Right ventricle myocardium superior (tissue), 1 donor: ENCODE data around the gene MYMK. TPM values are rescaled to one million over a fixed set of nuclear protein-coding genes. Genes with fewer than 3 reads are reported as not detected.
"Not testable (repeated sequence)": the region's sequence is repeated elsewhere in the genome, so short reads cannot be mapped to it uniquely, and the experiment has no call there.

ENCODE experiments used
- ATAC-seq: fragments of 200-7000 bp; cut with Tn5 transposase; one replicate; pipeline ENCODE4 v1.9.1; 2020; ENCODE audit warnings: mild to moderate bottlenecking; ENCODE audit not compliant: poor library complexity
- DNase-seq: peaks from one replicate; pipeline ENCODE4 v3.0.0-alpha.2; 2020
- intact Hi-C: fragments of 100-400 bp; cut with DNase I; formaldehyde crosslinking; loops from one replicate; pipeline ENCODE4 v1.11.2; 2022
- long read RNA-seq: library from polyadenylated mRNA; unstranded; transcript quantifications from one replicate; pipeline ENCODE4 v2.0.0, GENCODE V29; 2021
- total RNA-seq: library from RNA; stranded (reverse); fragmentation: NEBNext Ultra II Directional; extraction: Animal tissue kit (Norgen Biotek cat#: 25700); gene quantifications from one replicate; pipeline ENCODE4 v1.2.1, GENCODE V29; 2021
- donor health status: DM: no; HTN: yes; CAD: no; lungs with severe emphysema.

The MYMK gene, protein sequence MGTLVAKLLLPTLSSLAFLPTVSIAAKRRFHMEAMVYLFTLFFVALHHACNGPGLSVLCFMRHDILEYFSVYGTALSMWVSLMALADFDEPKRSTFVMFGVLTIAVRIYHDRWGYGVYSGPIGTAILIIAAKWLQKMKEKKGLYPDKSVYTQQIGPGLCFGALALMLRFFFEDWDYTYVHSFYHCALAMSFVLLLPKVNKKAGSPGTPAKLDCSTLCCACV
- not detected for total RNA-seq
- long read RNA-seq: 0 reads

DNA sequence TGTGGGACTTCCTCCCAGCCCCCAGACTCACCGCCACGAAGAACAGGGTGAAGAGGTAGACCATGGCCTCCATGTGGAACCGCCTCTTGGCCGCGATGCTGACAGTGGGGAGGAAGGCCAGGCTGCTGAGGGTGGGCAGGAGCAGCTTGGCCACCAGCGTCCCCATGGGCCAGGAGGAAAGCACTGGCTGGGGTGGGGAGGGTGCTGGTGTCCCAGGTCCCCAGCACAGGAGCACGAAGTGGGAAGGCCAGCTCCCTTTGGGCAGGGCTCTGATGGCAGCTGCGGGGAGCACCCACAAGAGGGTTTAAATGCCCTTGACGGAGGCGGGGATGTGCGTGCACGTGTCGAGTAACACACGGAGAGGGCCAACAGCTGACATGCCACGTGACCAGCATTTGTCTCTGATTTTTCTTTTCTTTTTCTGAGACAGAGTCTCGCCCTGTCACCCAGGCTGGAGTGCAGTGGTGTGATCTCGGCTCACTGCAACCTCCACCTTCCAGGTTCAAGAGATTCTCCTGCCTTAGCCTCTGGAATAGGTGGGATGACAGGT lies at the start of gene MYMK:
MYMK (minus strand) TSS at position 281 of the 550 bp plus-strand sequence; CDS start at position 166, 115 bp downstream.
- DNase-seq: peak; percentile 16

DNA sequence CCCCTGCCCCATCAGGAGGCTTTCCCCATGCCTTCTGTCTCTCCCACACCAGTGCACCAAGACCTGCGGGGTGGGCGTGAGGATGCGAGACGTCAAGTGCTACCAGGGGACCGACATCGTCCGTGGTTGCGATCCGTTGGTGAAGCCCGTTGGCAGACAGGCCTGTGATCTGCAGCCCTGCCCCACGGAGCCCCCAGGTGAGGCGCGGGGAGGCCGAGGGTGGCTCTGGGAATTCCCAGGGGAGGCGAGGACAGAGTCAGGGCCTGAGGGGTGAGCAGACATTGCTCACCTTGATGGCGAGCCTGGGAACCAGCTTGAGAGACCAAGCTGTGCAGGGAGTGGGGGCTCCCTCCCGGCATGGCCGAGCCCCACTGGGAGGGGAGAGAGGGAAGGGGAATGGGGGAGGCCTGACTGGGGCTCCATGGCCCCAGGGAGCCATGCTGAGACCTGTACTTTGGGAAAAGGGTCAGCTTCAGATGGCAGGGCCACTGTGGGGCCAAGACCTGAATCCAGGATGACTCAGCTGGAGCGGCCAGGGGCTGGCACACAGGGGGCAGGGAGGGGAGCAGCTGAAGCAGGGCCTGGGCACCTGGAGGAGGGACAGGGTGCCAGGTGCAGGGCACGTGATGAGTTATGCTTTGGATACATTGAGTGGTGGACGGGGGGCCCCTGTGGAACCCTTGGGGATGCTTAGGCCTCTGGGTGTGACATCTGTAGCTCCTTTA lies 49.2 kb upstream of the MYMK start:
- no peak for ATAC-seq
- intact Hi-C loops: no loop called here
- no peak for DNase-seq

More for the DNA sequence above, at the start of gene MYMK:
- no peak for ATAC-seq
- intact Hi-C loops: no loop called here

DNA sequence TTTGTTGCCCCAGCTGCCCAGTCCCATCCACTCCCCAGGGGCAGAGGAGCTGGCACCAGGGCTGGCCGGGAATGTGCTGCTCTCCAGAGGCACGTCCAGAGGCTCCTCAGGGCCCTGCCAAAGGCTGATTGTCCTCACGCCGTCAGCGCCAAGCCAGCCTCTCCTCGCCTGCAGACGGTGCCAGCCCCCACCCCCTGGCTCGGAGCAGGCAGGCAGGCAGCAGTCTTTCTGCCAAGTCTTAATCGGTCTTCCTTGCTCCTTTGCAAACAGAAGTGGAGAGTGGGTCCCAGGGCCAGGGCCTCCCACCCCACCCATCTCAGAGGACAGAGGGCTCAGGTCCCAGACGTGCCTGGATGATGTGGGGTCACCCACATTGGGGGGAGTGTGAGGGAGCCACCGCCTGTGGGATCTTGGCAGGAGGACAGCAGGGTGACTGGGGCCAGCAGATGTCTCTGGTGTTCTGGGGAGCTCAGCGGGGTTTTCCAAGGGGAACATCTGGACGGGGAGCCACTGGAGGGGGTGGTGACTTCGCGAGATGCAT lies 48.1 kb upstream of the MYMK start:
- intact Hi-C loops: no loop called here
- peak; percentile 93 for ATAC-seq
- peak; percentile 89 for DNase-seq

DNA sequence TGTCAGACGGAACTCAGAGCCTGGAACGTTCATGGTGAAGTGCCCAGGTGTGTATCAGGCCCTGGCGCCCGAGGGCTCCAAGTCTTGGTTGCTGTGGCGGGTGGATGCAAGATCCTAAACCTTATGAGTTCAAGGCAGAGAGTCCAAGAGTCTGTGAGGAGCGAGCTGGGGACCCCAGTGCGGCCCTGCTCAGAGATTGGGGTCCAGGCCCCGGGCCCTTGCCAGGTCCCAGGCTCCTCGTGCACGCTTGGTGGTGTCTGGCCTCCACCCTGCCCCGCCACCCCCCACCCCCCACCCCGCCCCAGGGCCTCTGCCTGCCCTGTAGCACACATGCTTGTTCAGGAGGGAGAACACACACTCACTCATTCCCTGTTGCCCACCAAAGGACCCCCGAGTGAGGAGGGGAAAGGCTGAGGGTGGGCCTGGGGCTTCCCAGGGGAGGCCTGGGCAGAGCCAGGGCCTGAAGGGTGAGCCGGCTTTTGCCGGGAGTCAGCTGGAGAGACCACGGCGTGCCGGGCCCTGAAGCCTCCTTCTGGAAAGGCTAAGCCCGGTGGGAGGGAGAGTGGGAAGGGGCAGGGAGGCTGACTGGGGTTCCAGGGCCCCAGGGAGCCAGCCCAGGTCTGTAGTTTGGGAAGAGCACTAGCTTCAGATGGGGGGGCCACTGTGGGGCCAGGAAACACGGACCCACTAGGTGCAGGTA lies 47.3 kb upstream of the MYMK start:
- intact Hi-C loops: no loop called here
- ATAC-seq: no peak
- DNase-seq: no peak

DNA sequence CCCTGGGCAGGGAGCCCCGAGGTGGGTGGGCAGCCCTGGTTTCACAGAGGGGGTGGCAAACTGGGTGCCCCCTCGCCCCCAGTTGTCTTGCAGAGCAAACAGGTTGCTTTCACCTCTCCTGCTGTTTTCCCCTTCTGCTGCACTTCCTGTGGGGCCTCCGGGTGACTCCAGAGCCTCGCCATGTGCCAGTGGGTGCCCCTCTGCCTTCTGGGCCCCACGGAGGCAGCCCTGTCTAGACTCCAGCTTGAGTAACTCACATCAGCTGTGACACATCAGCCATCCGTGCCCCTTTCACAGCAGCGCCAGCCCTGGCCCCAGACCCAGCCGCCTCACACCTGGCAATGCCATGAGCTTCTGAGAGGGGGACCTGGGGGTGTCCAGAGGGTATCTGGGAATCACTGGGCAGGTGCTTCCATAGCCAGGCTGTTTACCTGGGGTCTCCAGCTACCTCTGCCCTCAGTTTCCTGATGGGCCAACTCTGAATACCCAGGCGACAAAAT lies 46.7 kb upstream of the MYMK start:
- no peak for DNase-seq
- intact Hi-C loops: no loop called here
- ATAC-seq: no peak

DNA sequence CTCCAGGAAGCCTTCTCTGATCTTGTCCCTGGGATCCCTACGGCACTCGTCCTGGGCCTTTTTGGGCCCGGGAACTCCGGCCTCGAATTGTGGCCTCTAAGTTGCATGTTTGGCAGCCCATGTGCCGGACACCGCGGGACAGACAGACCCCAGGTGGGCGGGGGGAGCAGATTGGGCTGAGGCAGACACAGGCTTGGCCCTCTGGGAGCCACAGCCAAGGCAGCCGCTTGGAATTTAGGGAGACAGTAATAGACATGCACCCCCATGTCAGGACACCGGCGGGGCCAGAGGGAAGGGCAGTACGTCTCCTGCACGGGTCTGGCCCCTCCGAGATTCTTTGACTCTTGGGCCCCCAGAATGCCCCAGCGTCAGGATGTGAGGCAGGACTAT lies 45.9 kb upstream of the MYMK start:
- DNase-seq: no peak
- intact Hi-C loops: no loop called here
- no peak for ATAC-seq

DNA sequence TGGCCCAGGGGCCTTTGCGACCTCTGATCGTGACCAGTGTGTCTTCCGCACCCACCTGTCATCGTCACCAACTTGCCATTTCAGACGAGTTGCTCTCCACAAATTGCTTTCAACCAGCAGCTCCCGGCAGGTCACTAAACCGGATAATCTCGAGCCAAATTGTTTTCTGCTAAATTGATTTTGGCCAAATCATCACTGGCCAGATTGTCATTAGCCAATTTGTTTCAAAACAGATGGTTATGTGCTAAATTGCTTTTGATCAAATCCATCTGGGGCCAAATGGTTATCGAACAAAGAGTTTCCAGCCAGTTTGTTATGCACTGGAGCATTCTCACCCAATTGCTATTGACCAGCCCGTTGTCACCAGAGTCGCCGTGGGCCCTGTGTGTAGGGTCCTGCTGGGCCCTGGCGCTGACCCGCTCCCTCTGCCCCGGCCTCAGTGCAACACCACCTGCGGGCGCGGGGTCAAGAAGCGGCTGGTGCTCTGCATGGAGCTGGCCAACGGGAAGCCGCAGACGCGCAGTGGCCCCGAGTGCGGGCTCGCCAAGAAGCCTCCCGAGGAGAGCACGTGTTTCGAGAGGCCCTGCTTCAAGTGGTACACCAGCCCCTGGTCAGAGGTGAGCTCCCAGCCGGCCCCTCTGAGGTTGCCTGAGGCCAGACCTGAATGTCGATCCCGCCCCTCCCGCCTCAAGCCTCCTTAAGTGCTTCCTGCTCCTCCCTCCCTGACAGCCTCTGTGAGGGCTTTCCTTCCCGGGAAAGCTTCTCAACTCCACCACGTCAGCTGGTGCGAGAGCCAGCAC lies 45.3 kb upstream of the MYMK start:
- intact Hi-C loops: no loop called here
- DNase-seq (no peak), ATAC-seq (no peak)

DNA sequence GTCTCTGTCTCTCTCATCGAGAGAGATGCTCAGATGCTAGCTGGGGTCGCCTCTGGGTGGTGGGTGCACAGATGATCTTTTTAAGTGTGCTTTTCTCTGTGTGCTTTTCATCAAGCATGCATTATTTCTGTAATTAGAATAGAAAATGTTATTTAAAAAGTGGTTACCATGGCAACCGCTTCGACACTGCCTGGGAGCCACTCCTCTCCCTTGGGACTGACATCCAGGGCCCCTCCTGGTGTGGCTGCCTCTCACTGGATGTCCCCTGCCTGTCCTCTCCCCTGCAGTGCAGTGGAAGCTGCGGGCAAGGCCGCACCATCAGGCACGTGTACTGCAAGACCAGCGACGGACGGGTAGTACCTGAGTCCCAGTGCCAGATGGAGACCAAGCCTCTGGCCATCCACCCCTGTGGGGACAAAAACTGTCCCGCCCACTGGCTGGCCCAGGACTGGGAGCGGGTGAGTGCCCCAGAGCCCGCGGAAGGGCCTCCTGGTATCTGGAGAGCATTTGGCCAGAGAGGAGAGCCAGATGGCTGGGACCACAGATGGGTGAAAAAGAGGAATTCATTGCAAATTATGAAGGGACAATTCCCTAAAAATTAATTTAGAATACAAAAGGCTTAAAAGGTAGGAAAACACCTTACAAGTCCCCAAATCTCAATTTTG lies 44.5 kb upstream of the MYMK start:
- ATAC-seq: no peak
- no peak for DNase-seq
- intact Hi-C loops: no loop called here

DNA sequence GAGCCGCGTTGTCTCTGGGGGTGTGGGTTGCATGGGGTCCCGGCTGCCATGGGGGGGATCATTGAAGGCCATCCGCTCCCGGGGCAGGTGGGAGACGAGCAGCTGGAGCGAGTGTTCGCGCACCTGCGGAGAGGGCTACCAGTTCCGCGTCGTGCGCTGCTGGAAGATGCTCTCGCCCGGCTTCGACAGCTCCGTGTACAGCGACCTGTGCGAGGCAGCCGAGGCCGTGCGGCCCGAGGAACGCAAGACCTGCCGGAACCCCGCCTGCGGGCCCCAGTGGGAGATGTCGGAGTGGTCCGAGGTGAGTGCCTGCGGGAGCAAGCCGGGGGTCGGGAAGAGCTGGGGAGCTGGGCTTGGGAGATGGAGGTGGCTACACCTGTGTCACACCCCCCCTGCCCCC lies 43.4 kb upstream of the MYMK start:
- DNase-seq (no peak), ATAC-seq (no peak)
- intact Hi-C loops: no loop called here

DNA sequence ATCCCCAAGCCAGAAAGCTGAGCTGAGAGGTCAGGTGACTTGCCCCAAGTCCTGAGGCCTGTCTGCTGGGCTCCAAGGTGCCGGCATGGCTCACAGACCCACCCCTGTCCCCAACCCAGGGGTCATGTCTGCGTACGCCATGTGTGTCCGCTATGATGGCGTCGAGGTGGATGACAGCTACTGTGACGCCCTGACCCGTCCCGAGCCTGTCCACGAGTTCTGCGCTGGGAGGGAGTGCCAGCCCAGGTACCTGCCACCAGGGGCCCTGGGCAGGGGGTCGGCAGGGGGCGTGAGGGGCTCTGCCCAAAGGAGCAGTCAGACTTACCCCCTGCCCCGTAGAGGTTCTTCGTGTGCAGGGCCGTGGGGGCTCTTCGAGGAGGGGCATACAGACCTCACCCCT lies 42.1 kb upstream of the MYMK start:
- DNase-seq (no peak), ATAC-seq (no peak)
- intact Hi-C loops: no loop called here

DNA sequence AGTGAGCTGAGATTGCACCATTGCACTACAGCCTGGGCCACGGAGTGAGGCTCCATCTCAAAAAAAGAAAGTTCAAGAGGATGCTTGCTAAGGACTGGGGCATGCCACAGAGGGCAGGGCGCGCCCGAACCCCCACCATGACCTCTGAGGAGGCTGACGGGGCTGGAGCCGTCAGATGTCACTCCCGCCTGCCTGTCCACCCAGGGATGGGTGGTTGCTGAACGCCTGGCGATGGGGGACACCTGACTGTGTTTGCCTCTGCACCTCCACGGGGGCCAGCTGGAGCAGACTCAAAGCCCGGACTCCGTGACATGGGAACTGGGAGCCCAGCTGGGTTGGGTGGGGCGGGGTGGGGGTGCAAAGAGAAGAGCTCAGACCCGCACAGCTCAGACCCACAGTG lies 41.6 kb upstream of the MYMK start:
- ATAC-seq (no peak), DNase-seq (no peak)
- intact Hi-C loops: no loop called here

DNA sequence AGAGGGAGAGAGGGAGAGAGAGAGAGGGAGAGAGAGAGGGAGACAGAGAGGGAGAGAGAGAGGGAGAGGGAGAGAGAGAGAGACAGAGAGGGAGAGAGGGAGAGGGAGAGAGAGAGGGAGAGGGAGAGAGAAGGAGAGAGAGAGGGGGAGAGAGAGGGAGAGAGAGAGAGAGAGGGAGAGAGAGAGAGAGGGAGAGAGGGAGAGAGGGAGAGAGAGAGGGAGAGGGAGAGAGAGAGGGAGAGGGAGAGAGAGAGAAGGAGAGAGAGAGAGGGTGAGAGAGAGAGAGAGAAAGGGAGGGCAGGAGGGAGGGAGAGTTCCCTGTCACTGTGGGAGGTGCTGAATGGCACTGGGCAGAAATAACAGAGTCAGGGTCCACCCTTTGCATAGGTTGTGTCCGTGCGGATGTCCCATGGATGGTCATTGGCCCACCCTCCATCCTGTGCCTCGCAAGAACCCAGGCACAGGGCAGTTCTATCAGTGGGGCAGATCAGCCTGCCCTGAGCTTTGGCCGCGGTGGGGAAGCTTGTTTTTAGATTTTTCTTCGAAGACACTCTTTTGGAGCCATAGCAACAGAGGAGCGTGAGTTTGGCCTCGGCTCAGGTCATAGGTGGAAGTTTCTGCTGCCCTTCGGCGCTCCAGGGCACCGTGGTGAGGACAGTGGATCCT lies 39.8 kb upstream of the MYMK start:
- intact Hi-C loops: no loop called here
- ATAC-seq: peak; percentile 7
- DNase-seq: no peak

DNA sequence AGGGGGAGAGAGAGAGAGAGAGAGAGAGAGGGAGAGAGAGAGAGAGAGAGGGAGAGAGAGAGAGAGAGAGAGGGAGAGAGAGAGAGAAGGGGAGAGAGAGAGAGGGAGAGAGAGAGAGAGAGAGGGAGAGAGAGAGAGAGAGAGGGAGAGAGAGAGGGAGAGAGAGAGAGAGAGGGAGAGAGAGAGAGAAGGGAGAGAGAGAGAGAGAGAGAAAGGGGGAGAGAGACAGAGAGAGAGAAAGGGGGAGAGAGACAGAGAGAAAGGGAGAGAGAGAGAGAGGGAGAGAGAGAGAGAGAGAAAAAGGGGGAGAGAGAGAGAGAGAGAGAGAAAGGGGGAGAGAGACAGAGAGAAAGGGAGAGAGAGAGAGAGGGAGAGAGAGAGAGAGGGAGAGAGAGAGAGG lies 39.1 kb upstream of the MYMK start:
- ATAC-seq, DNase-seq, intact Hi-C loops: not testable (repeated sequence)

DNA sequence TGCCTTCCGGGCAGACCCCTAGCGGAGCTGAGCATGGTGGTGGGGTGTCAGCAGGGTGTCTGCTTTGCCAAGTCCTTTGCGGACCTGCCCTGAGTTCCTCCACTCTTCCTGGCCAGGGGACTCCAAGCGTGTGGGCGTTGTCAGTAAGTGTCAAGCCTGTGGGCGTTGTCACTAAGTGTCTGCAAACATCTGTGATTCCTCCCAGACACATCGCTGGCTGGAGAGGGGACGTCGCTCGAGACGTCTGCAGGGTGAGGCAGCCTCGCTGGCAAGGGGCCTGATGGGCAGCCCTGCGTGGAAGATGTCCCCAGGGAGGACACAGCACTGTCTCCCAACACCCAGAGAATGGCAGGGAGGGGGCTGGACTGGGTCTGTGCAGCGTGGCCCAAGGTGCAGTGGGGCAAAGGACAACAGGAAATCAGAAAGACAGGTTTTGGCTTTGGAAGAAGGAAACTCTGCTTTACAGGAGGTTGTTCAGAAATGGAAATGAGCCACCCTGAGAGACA lies 38.6 kb upstream of the MYMK start:
- intact Hi-C loops: no loop called here
- ATAC-seq: peak; percentile 52
- peak; percentile 79 for DNase-seq

DNA sequence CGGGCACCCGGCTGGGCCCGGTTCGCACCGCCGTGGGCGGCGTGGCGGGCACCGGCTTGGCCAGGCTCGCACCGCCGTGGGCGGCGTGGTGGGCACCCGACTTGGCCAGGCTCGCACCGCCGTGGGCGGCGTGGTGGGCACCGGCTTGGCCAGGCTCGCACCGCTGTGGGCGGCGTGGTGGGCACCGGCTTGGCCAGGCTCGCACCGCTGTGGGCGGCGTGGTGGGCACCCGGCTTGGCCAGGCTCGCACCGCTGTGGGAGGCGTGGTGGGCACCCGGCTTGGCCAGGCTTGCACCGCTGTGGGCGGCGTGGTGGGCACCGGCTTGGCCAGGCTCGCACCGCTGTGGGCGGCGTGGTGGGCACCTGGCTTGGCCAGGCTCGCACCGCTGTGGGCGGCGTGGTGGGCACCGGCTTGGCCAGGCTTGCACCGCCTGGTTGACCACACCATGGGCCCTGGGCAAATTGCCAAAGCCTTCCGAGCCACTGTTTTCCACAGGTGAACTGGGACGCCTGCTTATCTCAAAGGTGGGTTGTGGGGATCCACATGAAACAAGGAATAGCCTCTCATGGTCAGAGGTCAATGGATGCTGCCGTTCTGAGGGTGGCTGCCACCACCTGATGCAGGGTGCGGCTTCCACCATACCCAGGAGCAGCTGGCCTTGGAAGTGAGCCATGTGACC lies 38.0 kb upstream of the MYMK start:
- intact Hi-C loops: no loop called here
- DNase-seq (no peak), ATAC-seq (no peak)

DNA sequence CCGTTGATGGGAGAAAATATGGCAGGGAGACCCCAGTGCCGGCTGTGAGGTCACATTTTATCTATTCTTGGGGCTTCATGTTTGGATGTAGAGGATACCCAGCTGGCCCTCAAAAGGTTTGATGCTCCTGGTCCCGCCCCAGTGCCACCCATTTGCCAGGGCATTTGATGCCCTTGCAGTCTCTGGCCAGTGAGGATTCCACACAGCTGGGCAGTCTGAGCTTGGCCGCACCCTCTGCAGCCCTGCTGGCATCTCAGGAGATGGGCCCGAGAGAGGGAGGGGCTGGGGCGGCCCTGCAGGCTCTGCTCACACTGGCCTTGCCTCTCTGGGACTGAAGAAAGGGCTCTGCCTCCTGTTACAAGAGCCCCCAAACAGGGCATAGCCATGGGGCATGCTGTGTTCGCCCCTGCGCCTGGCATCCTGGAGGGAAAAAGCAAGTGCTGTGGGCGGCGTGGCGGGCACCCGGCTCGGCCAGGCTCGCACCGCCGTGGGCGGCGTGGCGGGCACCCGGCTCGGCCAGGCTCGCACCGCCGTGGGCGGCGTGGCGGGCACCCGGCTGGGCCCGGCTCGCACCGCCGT lies 37.3 kb upstream of the MYMK start:
- DNase-seq (no peak), ATAC-seq (no peak)
- intact Hi-C loops: no loop called here
